DND-41 (cell line): ENCODE data around the gene CCDC85A.

ENCODE experiments used
- CTCF ChIP-seq: IDR thresholded peaks from 2 replicates; pipeline ENCODE4 v1.5.1; 2012; ENCODE audit warnings: borderline replicate concordance, low read length, moderate library complexity, mild to moderate bottlenecking; ENCODE audit not compliant: poor library complexity, severe bottlenecking; ENCODE audit errors: extremely low read depth
- EZH2 ChIP-seq: IDR thresholded peaks from 3 replicates; pipeline ENCODE4 v1.6.1; 2012; ENCODE audit warnings: borderline replicate concordance, low read depth, mild to moderate bottlenecking, moderate library complexity, low read length, inconsistent platforms; ENCODE audit not compliant: severe bottlenecking

DNA sequence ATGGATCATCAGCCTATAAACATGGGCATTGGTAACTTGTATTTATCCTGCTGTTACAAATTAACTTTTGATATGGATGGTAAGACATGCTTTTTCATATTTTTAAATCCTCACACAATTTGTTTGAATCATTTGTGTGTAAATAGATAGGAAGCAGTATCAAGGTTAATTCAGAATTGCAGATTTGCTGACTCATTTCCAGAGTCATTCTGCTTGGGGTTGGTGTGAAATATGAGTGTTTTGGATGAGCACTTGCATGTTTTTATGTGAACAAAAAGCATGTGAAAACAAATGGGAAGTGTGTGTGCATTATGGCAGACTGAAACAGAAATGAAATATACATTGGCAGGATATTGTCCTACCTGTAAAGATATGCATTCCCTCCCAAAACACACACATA is 11.8 kb downstream of the CCDC85A start:
- TF ChIP-seq CTCF: no peak
- TF ChIP-seq EZH2: no peak
